Bronchial epithelial cell (primary cell): ENCODE data around the gene KCNA4. TPM values are rescaled to one million over a fixed set of nuclear protein-coding genes. Genes with fewer than 3 reads are reported as not detected.

Source experiments
- DNase-seq: peaks from one replicate; pipeline ENCODE4 v3.0.0-alpha.2; 2010; ENCODE audit warnings: low read depth
- FAIRE-seq: peaks from 2 replicates; lab custom pipeline; 2011; peaks lifted over from hg19 to GRCh38; lab: Jason Lieb, UNC
- H3K27me3 ChIP-seq: 2 replicates; pipeline ENCODE4 v1.5.1; 2011; ENCODE audit warnings: low read length; ENCODE audit not compliant: control insufficient read depth, insufficient read depth
- H3K36me3 ChIP-seq: 2 replicates; pipeline ENCODE4 v1.5.1; 2011; ENCODE audit warnings: low read length; ENCODE audit not compliant: control insufficient read depth, insufficient read depth
- H3K4me3 ChIP-seq: 2 replicates; pipeline ENCODE4 v1.5.1; 2011; ENCODE audit warnings: mild to moderate bottlenecking, low read depth, low read length, control low read depth
- CTCF ChIP-seq: IDR thresholded peaks from 2 replicates; pipeline ENCODE4 v1.5.1; 2011; ENCODE audit warnings: mild to moderate bottlenecking, moderate library complexity, low read length, control low read depth, inconsistent platforms; ENCODE audit not compliant: insufficient read depth, severe bottlenecking
- total RNA-seq: library from RNA; depleted of rRNA; stranded (reverse); fragments of >200 nt; gene quantifications from 2 replicates; pipeline ENCODE4 v1.2.1, GENCODE V29; 2014

KCNA4 gene
- total RNA-seq, 1 donor from 2014 or later: not detected

- Histone ChIP-seq H3K36me3 (no peaks in the 10 kb centered on the region), H3K27me3 (no peaks in the 10 kb centered on the region), H3K4me3 (no peak overlapping the region)
- DNase-seq (peak; percentile 4), FAIRE-seq (no peak)
- TF ChIP-seq CTCF: no peak
Observed at GRCh38 chr11:30009060-30009459, 7.8 kb downstream of the KCNA4 start.

- Histone ChIP-seq H3K36me3 (no peaks in the 10 kb centered on the region), H3K4me3 (no peak overlapping the region), H3K27me3 (no peaks in the 10 kb centered on the region)
- no peak for TF ChIP-seq CTCF
- FAIRE-seq (no peak), DNase-seq (no peak)
Observed at GRCh38 chr11:30006876-30007275, 10.0 kb downstream of the KCNA4 start.

- Histone ChIP-seq H3K4me3 (no peak overlapping the region), H3K36me3 (no peaks in the 10 kb centered on the region), H3K27me3 (no peaks in the 10 kb centered on the region)
- FAIRE-seq (no peak), DNase-seq (peak; percentile 2)
- TF ChIP-seq CTCF: no peak
Observed at GRCh38 chr11:30002157-30002785, 14.6 kb downstream of the KCNA4 start.

- Histone ChIP-seq H3K27me3 (no peaks in the 10 kb centered on the region), H3K4me3 (no peak overlapping the region), H3K36me3 (no peaks in the 10 kb centered on the region)
- FAIRE-seq (no peak), DNase-seq (no peak)
- TF ChIP-seq CTCF: no peak
Observed at GRCh38 chr11:30000986-30001750, 15.7 kb downstream of the KCNA4 start.

GRCh38 chr11:29996016-29996415 lies 20.8 kb downstream of the KCNA4 start:
- no peaks in the 10 kb centered on the region for H3K36me3 ChIP-seq
- TF ChIP-seq CTCF: no peak
- DNase-seq: no peak
- no peak overlapping the region for H3K4me3 ChIP-seq
- no peak for FAIRE-seq
- H3K27me3 ChIP-seq: no peaks in the 10 kb centered on the region
